Hepatocyte (in vitro differentiated cells): Measurements from ENCODE around the gene FAM53B.

ENCODE experiments used
- CTCF ChIP-seq: fragments of 200-600 bp; sonication (generic); IDR thresholded peaks from 2 replicates; pipeline ENCODE4 v1.5.1; 2016; ENCODE audit warnings: antibody characterized with exemption, mild to moderate bottlenecking; ENCODE audit not compliant: poor library complexity
- EZH2 ChIP-seq: fragments of 200-600 bp; sonication (generic); IDR thresholded peaks from 2 replicates; pipeline ENCODE4 v1.6.1; 2016; ENCODE audit warnings: antibody characterized with exemption, mild to moderate bottlenecking, borderline replicate concordance

GRCh38 chr10:124660404-124661125 is 83.6 kb downstream of the FAM53B start:
- TF ChIP-seq CTCF (no peak), EZH2 (no peak)
